ENCODE data around the gene SLC7A1.

Gene SLC7A1

GRCh38 chr13:29487466-29488454 is 107.7 kb downstream of the SLC7A1 start:
- in situ Hi-C loops (cut with MboI; ENCODE audit: low sequenced_read_pairs, unreplicated experiment): no loop called here
- DNase-seq (ENCODE audit: low spot score): no peak
- TF ChIP-seq CTCF (IDR thresholded peaks at IDR 0.05; ENCODE audit: borderline replicate concordance, control extremely low read depth, extremely low read depth, insufficient read depth, missing control alignments): no peak

DNA sequence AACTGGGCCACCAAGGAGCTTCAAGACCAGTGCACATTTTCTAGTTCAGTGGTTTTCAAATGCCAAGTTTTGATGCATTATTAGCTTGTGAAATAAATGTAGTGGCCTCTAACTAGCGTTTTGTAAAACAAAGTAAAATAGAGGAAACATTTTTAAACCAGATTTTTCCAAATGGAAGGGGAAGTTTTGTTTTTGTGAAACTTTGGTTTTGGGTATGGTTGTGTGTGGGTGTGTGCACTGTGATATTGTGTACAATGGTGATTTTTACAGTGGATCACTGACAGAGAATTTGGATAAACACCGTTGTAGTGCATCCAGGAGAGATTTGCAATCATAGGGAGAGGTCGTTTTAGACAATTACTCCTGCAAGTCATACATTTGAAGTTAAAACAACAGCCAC is 108.9 kb downstream of the SLC7A1 start:
- no peak for TF ChIP-seq CTCF (IDR thresholded peaks at IDR 0.05; ENCODE audit: borderline replicate concordance, control extremely low read depth, extremely low read depth, insufficient read depth, missing control alignments)
- no peak for DNase-seq (ENCODE audit: low spot score)
- in situ Hi-C loops (cut with MboI; ENCODE audit: low sequenced_read_pairs, unreplicated experiment): no loop called here

GRCh38 chr13:29484796-29485195 is 110.7 kb downstream of the SLC7A1 start:
- TF ChIP-seq CTCF (IDR thresholded peaks at IDR 0.05; ENCODE audit: borderline replicate concordance, control extremely low read depth, extremely low read depth, insufficient read depth, missing control alignments): no peak
- in situ Hi-C loops (cut with MboI; ENCODE audit: low sequenced_read_pairs, unreplicated experiment): no loop called here
- no peak for DNase-seq (ENCODE audit: low spot score)

DNA sequence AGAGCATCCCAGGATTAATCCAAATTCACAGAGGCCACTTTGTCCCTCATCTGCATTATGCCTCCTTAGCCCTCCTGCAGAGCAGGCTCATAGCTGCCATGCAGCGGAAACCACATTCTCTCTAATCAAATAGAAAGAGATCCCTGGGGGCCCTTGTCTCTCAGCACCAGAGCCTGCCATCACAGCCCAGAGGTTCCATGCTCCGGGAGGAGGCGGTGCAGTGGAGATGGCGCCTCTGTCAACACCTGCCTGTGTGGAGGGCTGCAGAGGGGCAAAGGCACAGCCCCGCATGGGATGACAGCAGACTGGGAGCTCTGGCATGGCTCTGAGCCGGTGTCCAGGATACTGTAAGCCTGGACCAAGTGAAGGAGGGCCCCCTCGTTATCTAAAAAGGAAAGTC is 111.3 kb downstream of the SLC7A1 start:
- no peak for TF ChIP-seq CTCF (IDR thresholded peaks at IDR 0.05; ENCODE audit: borderline replicate concordance, control extremely low read depth, extremely low read depth, insufficient read depth, missing control alignments)
- in situ Hi-C loops (cut with MboI; ENCODE audit: low sequenced_read_pairs, unreplicated experiment): no loop called here
- DNase-seq (ENCODE audit: low spot score): no peak

- in situ Hi-C loops (cut with MboI; ENCODE audit: low sequenced_read_pairs, unreplicated experiment): no loop called here
- no peak for DNase-seq (ENCODE audit: low spot score)
- no peak for TF ChIP-seq CTCF (IDR thresholded peaks at IDR 0.05; ENCODE audit: borderline replicate concordance, control extremely low read depth, extremely low read depth, insufficient read depth, missing control alignments)
These were observed 111.9 kb downstream of the SLC7A1 start for GRCh38 chr13:29483623-29484022.

- in situ Hi-C loops (cut with MboI; ENCODE audit: low sequenced_read_pairs, unreplicated experiment): no loop called here
- DNase-seq (ENCODE audit: low spot score): no peak
- TF ChIP-seq CTCF (IDR thresholded peaks at IDR 0.05; ENCODE audit: borderline replicate concordance, control extremely low read depth, extremely low read depth, insufficient read depth, missing control alignments): no peak
These were observed 112.3 kb downstream of the SLC7A1 start for GRCh38 chr13:29483211-29483610.

Data from GM13976 (cell line).